Stimulated activated CD8-positive, alpha-beta memory T cell treated with anti-CD3 and anti-CD28 coated beads, Interleukin-12 subunit alpha, Interleukin-12 subunit beta, amount 100 ng/mL, for 1 hour (primary cell): Measurements from ENCODE around the gene TMEM50A.
"Not testable (repeated sequence)": the region's sequence is repeated elsewhere in the genome, so short reads cannot be mapped to it uniquely, and the experiment has no call there.

Experiments
- DNase-seq: peaks from one replicate; pipeline ENCODE4 v3.0.0-alpha.2; 2020; ENCODE audit warnings: low read depth

The TMEM50A gene

DNA sequence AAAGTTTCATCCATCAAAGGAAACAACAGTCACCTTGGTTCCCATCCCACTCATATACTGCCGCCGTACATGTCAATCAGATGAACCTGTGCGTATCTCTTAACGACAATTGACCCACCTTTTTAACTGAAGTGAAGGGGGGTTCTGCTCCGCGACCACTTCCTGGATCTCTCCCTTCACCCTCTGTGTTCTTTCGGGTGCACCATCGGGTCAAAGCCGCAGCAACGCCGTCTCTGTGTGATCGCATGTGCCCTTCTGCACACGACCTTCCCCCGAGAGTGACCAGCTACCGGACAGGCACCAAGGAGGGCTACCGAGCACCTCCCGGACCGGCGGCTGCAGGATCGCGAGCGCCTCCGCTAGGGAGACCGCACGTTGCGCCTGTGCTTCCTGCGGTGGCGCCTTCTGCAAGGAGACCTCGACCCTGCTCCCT, 1.2 kb upstream of the TMEM50A start:
- DNase-seq = not testable (repeated sequence)

DNA sequence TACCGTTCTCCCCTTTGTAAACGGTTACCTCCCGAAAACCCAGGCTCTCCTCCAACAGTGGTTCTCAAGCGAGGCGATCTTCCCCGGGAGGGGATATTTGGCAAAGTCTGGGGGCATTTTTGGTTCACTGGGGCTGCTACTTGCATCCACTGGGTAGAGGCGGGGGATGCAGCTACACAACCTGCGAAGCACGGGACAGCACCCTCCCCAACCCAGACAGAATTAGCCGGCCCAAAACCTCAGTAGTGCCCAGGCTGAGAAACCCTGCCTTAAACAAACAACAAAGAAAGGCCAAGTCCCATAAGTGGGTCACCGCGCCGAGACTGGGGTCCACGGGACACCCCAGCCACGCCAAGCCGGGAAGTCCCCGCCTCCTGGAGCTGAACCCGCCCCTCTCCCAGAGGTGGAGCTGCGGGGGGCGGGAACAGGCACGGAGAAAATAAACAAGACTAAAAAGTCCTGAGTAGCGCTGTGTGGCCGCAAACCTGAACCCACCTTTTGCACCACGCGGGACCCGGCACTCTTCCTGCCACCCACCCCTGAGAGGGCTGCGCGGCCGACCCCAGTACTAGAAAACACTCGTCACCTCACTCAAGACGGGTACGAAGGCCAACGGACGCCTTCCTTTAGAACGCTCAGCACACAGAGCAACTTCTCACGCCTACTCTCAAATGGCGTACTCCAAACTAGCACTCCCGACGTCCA, 499 bp upstream of the TMEM50A start:
- not testable (repeated sequence) for DNase-seq

GRCh38 chr1:25338986-25339385, 852 bp downstream of the TMEM50A start:
- DNase-seq = no peak

- no peak for DNase-seq
Observed at GRCh38 chr1:25341746-25342145, 3.6 kb downstream of the TMEM50A start.

GRCh38 chr1:25342846-25343245, 4.7 kb downstream of the TMEM50A start:
- DNase-seq = no peak

- no peak for DNase-seq
Observed at GRCh38 chr1:25343872-25344271, 5.7 kb downstream of the TMEM50A start.

DNA sequence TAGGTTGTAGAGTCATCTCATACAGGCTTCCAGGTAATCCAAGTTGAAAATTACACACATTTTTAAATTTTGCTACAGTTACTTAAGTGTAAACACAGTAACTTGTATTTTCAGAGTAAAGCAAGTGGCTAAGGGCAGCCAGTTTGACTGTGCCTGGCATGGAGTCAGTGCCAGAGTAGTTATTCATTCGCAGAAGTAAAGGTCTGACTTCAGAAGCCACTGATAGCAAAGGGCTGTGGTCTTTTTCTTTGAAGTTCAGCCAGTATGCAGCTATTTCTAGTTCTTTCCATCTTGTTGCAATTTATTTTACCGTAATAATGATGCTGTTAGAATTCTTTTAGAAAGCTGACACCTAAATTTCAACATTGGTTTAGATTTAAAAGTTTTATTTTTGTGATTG, 9.4 kb downstream of the TMEM50A start:
- DNase-seq = no peak

- DNase-seq = no peak
Observed at GRCh38 chr1:25349606-25350005, 11.5 kb downstream of the TMEM50A start.

DNA sequence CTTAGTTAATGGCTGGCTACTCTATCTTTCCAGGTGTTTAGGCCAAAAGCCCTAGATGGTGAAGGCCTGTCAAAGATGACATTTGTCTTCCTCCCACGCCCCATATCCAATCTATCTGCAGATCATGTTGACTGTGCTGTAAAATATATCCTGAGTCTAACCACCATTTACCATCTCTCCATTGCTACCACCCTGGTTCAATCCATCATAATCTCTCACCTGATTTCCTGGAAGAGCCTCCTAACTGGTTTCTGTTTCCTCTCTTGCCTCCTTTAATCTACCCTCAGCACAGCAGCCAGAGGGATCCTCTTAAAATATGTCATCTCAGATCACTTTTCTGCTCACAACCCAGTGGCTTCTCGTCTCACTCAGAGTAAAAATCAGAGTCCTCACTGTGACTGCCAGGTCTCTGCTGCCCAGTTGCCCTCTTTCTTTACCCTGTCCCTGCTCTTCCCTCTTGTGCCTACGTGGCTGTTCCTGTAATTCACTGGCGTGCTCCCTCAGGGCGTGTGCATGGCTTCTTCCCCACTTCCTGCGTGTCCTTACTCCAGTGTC, 17.8 kb downstream of the TMEM50A start:
- DNase-seq = no peak

DNA sequence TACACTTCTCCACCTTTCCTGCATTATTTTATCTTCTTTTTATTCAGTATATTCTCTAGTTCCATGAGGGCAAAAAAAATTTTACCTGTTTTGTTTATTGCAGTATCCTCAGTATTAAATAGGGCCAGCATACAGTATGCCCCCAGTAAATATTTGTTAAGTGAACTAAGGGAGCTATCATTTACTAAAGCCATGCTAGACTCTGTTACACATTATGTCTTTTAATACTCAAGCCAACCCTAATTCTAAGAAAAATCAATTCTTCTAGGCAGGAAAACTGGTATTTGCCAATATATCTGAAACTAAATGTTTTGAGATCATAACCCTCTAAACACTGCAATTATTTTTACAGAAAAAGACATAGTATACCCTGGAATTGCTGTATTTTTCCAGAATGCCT, 18.3 kb downstream of the TMEM50A start:
- DNase-seq = no peak

GRCh38 chr1:25356848-25357247, 18.7 kb downstream of the TMEM50A start:
- DNase-seq = no peak

- DNase-seq = no peak
Observed at GRCh38 chr1:25360596-25361581, 22.8 kb downstream of the TMEM50A start.

- DNase-seq = no peak
Observed at GRCh38 chr1:25361901-25362300, 23.8 kb downstream of the TMEM50A start.

DNA sequence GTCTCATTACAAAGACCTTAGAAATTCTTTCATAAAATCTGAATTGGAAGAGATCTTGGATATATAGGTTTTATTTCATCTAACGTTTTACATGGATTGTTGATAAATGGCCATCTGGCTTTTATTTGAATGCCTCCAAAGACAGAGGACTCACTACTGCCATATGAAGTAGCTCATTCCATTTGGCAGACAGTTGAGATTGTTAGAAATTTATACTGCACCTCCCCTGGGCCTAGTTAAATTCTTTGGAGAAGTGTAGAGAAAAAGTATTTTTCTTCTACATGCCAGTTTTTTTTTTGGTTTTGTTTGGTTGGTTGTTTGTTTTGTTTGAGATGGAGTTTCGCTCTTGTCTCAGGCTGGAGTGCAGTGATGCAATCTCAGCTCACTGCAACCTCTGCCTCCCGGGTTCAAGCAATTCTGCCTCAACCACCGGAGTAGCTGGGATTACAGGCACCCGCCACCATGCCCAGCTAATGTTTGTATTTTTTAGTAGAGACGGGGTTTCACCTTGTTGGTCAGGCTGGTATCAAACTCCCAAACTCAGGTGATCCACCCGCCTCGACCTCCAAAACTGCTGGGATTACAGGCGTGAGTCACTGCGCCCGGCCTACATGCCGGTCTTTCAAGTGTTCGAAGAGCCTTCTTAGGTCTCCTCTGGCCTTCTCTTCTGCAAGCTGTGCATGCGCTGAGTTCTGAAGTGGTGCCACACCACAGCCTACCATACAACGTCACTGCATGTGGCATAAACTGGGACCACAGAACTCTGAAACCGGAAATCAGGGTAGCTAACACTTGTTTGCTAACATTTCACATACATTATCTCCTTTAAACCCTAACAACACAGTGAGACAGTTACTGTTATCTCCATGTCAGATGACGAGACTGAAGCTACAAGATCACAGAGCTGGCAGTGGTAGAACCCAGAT, 24.8 kb downstream of the TMEM50A start:
- not testable (repeated sequence) for DNase-seq

GRCh38 chr1:25369241-25369640, 31.1 kb downstream of the TMEM50A start:
- no peak for DNase-seq

- not testable (repeated sequence) for DNase-seq
Observed at GRCh38 chr1:25369691-25370271, 31.6 kb downstream of the TMEM50A start.

DNA sequence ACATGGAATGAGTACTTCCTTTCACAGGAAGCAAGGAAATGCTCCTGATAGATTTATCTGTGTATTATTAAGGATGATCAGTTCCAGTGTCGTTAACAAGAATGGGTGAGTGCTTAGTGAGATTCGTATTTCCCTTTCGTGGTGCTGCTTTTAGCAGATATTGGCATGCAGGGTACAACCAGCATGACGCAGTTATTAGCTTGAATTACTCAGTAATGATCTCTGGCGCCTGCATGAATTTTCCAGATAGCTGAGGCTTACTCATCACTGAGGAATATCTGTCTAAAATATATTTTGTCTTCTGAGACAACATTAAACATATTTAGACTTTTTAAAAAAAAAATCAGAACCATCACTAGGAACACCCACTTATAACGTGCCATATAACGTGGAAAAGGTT, 33.6 kb downstream of the TMEM50A start:
- DNase-seq = not testable (repeated sequence)

GRCh38 chr1:25378367-25378766, 40.2 kb downstream of the TMEM50A start:
- not testable (repeated sequence) for DNase-seq

- DNase-seq = not testable (repeated sequence)
Observed at GRCh38 chr1:25382543-25382942, 44.4 kb downstream of the TMEM50A start.

DNA sequence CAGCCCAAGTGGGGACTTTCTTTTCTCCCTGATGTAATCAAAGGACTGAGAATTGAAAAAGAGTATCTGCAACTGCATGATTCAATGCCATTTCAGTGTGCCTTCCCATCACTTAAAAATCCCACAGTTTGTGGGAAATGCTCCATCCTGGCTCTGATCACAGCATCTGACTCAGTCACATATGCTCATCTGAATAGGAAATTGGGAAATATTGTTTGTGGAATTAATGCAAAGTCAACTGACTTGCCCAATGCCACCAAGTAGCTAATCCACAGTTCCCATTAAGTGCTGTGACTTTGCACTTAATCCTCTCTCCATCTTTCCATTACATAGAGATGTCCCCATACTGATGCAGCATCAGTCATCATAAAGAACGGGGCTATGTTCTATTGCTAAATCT, 45.0 kb downstream of the TMEM50A start:
- not testable (repeated sequence) for DNase-seq

DNA sequence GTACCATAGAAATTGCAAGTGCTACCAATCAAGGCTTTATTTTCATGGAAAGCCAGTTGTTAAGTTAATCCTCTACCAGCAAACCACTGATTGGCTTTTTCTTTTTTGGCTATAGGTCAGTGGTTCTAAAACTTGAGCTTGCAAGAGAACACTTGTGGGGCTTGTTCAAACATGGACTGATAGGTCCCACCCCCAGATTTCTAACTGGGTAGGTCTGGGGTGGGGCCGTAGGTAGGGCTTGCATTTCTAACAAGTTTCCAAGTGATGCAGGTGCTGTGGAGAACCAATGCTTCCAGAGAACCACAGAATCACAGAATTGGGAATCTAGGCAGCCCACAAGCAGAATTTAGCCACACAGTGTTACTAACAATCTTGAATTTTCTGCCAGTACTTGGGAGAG, 45.7 kb downstream of the TMEM50A start:
- not testable (repeated sequence) for DNase-seq
